ENCODE data around the gene FBXO21.

DNA sequence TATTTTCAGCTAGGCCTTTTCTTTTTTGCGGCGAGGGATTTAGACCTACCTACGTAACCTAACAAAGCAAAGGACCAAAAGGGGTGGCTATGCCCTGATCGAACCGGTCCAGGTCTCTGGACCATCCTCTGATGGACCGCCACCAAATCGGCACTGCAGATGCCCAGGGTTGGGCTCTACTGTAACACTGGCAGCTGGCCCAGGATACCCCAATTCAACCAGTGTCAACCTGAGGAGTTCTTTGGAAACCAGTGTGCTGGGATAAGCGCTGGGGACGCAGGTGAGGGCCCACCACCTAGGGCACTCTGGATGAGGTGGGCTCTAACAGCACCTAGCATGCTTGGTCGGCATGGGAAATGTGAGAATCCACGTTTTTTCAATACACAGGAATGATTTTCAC lies 32.2 kb downstream of the FBXO21 start:
- no peak for TF ChIP-seq POLR2A (IDR thresholded peaks at IDR 0.05)
- TF ChIP-seq, protein P1, sequence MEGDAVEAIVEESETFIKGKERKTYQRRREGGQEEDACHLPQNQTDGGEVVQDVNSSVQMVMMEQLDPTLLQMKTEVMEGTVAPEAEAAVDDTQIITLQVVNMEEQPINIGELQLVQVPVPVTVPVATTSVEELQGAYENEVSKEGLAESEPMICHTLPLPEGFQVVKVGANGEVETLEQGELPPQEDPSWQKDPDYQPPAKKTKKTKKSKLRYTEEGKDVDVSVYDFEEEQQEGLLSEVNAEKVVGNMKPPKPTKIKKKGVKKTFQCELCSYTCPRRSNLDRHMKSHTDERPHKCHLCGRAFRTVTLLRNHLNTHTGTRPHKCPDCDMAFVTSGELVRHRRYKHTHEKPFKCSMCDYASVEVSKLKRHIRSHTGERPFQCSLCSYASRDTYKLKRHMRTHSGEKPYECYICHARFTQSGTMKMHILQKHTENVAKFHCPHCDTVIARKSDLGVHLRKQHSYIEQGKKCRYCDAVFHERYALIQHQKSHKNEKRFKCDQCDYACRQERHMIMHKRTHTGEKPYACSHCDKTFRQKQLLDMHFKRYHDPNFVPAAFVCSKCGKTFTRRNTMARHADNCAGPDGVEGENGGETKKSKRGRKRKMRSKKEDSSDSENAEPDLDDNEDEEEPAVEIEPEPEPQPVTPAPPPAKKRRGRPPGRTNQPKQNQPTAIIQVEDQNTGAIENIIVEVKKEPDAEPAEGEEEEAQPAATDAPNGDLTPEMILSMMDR (IDR thresholded peaks at IDR 0.05) = no peak
